ENCODE data around the gene JADE2. TPM values are rescaled to one million over a fixed set of nuclear protein-coding genes. Genes with fewer than 3 reads are reported as not detected.

Gene JADE2
- total and polyA plus RNA-seq, 2 of the 8 experiments (the other 6 are each of a cell fraction or from before 2014, with no cell fraction given), result 19.2 to 55.8 TPM

DNA sequence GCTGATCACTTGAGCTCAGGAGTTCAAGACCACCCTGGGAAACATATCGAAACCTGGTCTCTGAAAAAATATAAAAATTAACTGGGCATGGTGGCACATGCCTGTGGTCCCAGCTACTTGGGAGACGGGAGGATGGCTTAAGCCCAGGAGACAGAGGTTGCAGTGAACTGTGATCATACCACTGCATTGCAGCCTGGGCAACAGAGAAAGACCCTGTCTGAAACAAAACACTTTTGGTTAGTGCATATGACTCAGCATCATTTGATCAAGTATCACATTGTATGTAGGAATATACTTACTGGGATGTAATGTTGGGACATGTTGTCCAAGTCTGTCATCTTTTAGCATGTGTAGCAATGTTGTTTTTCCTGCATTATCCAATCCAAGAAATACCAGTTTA, 95.2 kb downstream of the JADE2 start:
- no peak overlapping the region for H4K8ac ChIP-seq (ENCODE audit: extremely low read depth, insufficient read depth, low read length)
- no peak overlapping the region for H3K18ac ChIP-seq (ENCODE audit: extremely low read depth, low read length)
- no peaks in the 10 kb centered on the region for H3K23me2 ChIP-seq (ENCODE audit: low read depth, low read length)
- FAIRE-seq (no peak), DNase-seq (ENCODE audit: low read depth in 1 of 2, low spot score in 2 of 2) (no peak)
- no peaks in the 10 kb centered on the region for H3K9me3 ChIP-seq (ENCODE audit: insufficient read depth in 2 of 2, low read depth in 1 of 2, low read length in 1 of 2)
- no peak overlapping the region for H2AFZ ChIP-seq (ENCODE audit: low read length)
- no peak overlapping the region for H3K56ac ChIP-seq (replicated peaks; ENCODE audit: insufficient read length, low read depth, low read length)
- H3K36me3 ChIP-seq (ENCODE audit: control insufficient read depth in 2 of 4, insufficient read depth in 4 of 4, low read length in 3 of 4), result peaks cover 0 to 16% (median 6%) of the 10 kb centered on the region in 4 experiments; a peak in 3 of 8 replicates
- no peak overlapping the region for H3K4me3 ChIP-seq (ENCODE audit: extremely low read depth in 1 of 4, insufficient read depth in 2 of 4, low read depth in 3 of 4, low read length in 4 of 4)
- no peaks in the 10 kb centered on the region for H4K20me1 ChIP-seq (replicated peaks in 1 of 2; ENCODE audit: control insufficient read depth in 1 of 2, insufficient read depth in 2 of 2, low read length in 2 of 2)
- no peaks in the 10 kb centered on the region for H3K79me1 ChIP-seq (ENCODE audit: low read depth, low read length)
- no peak overlapping the region for H2AK5ac ChIP-seq (ENCODE audit: low read depth, low read length)
- H3K4me1 ChIP-seq (replicated peaks in 1 of 4; ENCODE audit: control insufficient read depth in 3 of 4, insufficient read depth in 4 of 4, low read length in 3 of 4), result no peaks in the 10 kb centered on the region
- no peak overlapping the region for H3K4me2 ChIP-seq (ENCODE audit: insufficient read depth in 1 of 2, low read depth in 2 of 2, low read length in 2 of 2)
- no peak overlapping the region for H3K9ac ChIP-seq (replicated peaks in 1 of 4; ENCODE audit: extremely low read depth in 1 of 4, low read depth in 3 of 4, low read length in 3 of 4)
- H4K91ac ChIP-seq (replicated peaks; ENCODE audit: insufficient read length, low read length), result no peak overlapping the region
- H3K14ac ChIP-seq (ENCODE audit: insufficient read length), result no peak overlapping the region
- no peak overlapping the region for H3K4ac ChIP-seq (replicated peaks; ENCODE audit: insufficient read length, low read depth, low read length)
- H3K79me2 ChIP-seq (ENCODE audit: control insufficient read depth in 1 of 2, insufficient read depth in 2 of 2, low read length in 2 of 2), result no peaks in the 10 kb centered on the region
- no peak overlapping the region for H2BK5ac ChIP-seq (ENCODE audit: low read depth, low read length)
- CTCF ChIA-PET (ENCODE audit: partially characterized antibody), result interaction anchor here (0.9 to 1.4 kb wide), 3 partner anchors 9 to 33 kb away, joined by 3 to 4 read pairs (median 3); no protein-coding TSS in a partner anchor
- H2BK120ac ChIP-seq (replicated peaks; ENCODE audit: low read depth, low read length), result no peak overlapping the region
- H3K23ac ChIP-seq (ENCODE audit: insufficient read length), result no peak overlapping the region
- H2BK15ac ChIP-seq (ENCODE audit: low read length), result no peak overlapping the region
- H4K5ac ChIP-seq (ENCODE audit: insufficient read length, low read depth, low read length), result no peak overlapping the region
- 86% methylated on average over 2 of the region's 2 CpGs; no CpG with 5 or more reads in 1 of the 2 experiments for WGBS, 2 experiments (ENCODE audit: extremely low coverage in 1 of 2, insufficient coverage in 1 of 2, insufficient read length in 1 of 2, insufficient replicate concordance in 2 of 2, low coverage in 1 of 2, low lambda C conversion rate in 2 of 2, missing lambda C conversion rate in 1 of 2)
- POLR2A ChIA-PET (ENCODE audit: partially characterized antibody), result no interaction called here
- TF ChIP-seq PHF8 (conservative IDR thresholded peaks at IDR 0.05; ENCODE audit: low read depth, low read length), result no peak
- TF ChIP-seq SAP30 (IDR thresholded peaks at IDR 0.05; ENCODE audit: insufficient read depth, insufficient replicate concordance, low read length), result no peak
- TF ChIP-seq CBX8 (IDR thresholded peaks at IDR 0.05; ENCODE audit: borderline replicate concordance, low read depth, low read length), result no peak
- no peaks in the 10 kb centered on the region for H3K27me3 ChIP-seq (replicated peaks in 1 of 4; ENCODE audit: control insufficient read depth in 3 of 4, extremely low read depth in 1 of 4, insufficient read depth in 3 of 4, low read length in 3 of 4)
- no peak overlapping the region for H3K27ac ChIP-seq (ENCODE audit: low read depth, low read length)
- no peak overlapping the region for H2BK12ac ChIP-seq (ENCODE audit: low read depth, low read length)
- H2BK20ac ChIP-seq (ENCODE audit: low read length), result no peak overlapping the region

All from H1 (cell line).